Esophagus squamous epithelium (tissue), 5 donors: ENCODE data around the gene P4HA2. TPM values are rescaled to one million over a fixed set of nuclear protein-coding genes. Genes with fewer than 3 reads are reported as not detected.
A peak's percentile ranks its signal among the peaks of the same experiment; 100 is the strongest.

Experiments
- DNase-seq: peaks from one replicate; lab custom pipeline; 2025; lab: John Stamatoyannopoulos, UW
- H3K27ac ChIP-seq, 4 donors: fragments of 200-600 bp; sonication (generic); one replicate each; pipeline ENCODE4 v1.5.1; 2016 to 2019; ENCODE audit warnings: mild to moderate bottlenecking in 1 of 4
- H3K27me3 ChIP-seq, 4 donors: fragments of 200-600 bp; sonication (generic); 1 replicate in 3 of 4; 2 replicates in 1 of 4; pipeline versions ENCODE4 v1.5.1 to v1.6.0; 2017 to 2021; ENCODE audit warnings: antibody characterized with exemption in 1 of 4
- H3K36me3 ChIP-seq, 3 donors: fragments of 200-600 bp; sonication (generic); one replicate each; pipeline ENCODE4 v1.5.1; 2016 to 2019
- H3K4me1 ChIP-seq, 3 donors: fragments of 200-600 bp; sonication (generic); one replicate each; pipeline ENCODE4 v1.5.1; 2017 to 2019
- H3K4me3 ChIP-seq, 4 donors: fragments of 200-600 bp; sonication (generic); 1 replicate in 3 of 4; 2 replicates in 1 of 4; pipeline ENCODE4 v1.5.1; 2016 to 2019; ENCODE audit warnings: mild to moderate bottlenecking in 2 of 4, moderate library complexity in 1 of 4
- H3K9me3 ChIP-seq, 3 donors: fragments of 200-600 bp; sonication (generic); one replicate each; pipeline ENCODE4 v1.5.1; 2016 to 2019
- POLR2A ChIP-seq, 4 donors: fragments of 450-650 bp; IDR thresholded peaks; one replicate each; pipeline ENCODE4 v1.6.1; 2017; ENCODE audit warnings: antibody characterized with exemption in 4 of 4, mild to moderate bottlenecking in 4 of 4, moderate library complexity in 3 of 4
- whole genome bisulfite sequencing, 2 donors: methylation state at CpG; one replicate each; pipeline ENCODE4 v1.1.5; 2018; 5-methylcytosine and 5-hydroxymethylcytosine counted together
- intact Hi-C: fragments of 100-400 bp; cut with DNase I; formaldehyde crosslinking; loops from one replicate; pipeline ENCODE4 v1.15.0; 2022
- total RNA-seq, 4 donors: library from RNA; depleted of rRNA; stranded (reverse); fragments of >200 nt; gene quantifications; one replicate each; pipeline ENCODE4 v1.1.0, GENCODE V29; 2016
- TF ChIP-seq, protein P1 (sequence below), 6 experiments: fragments of 450-650 bp in 4 of 6; fragments of 200-600 bp in 2 of 6; sonication (generic) in 2 of 6; IDR thresholded peaks; one replicate each; pipeline ENCODE4 v1.5.1; 2016 to 2019; ENCODE audit warnings: antibody characterized with exemption in 6 of 6, mild to moderate bottlenecking in 4 of 6, moderate library complexity in 4 of 6
- donor health status: DM: yes; HTN: yes; CAD: no.

Gene P4HA2
- total RNA-seq, 4 donors from 2014 or later: 14.7 to 22.2 (median 16.7) TPM

DNA sequence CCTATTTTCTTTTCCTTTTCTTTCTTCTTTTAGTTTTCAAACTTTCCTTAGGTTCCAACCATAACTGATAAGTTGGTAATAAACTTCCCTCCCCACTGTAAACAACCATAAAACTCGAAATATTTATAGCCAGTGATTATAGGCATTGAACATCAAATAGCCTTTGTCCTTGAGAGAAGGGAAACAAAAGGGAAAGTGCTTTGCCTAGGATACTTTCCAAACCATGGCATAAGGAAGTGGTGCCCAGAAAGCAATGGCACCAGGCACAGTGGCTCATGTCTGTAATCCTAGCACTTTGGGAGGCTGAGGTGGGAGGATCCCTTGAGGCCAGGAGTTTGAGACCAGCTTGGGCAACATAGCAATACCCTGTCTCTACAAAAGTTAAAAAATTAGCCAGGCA is 17.9 kb upstream of the P4HA2 start:
- DNase-seq: no peak
- H3K4me3 ChIP-seq: no peak overlapping the region
- H3K27me3 ChIP-seq: no peaks in the 10 kb centered on the region
- WGBS, 2 donors: 57 to 60% methylated on average over 1 of the region's 1 CpG
- no peaks in the 10 kb centered on the region for H3K36me3 ChIP-seq
- H3K9me3 ChIP-seq: no peaks in the 10 kb centered on the region
- TF ChIP-seq POLR2A (IDR thresholded peaks at IDR 0.05): no peak
- TF ChIP-seq, protein P1, sequence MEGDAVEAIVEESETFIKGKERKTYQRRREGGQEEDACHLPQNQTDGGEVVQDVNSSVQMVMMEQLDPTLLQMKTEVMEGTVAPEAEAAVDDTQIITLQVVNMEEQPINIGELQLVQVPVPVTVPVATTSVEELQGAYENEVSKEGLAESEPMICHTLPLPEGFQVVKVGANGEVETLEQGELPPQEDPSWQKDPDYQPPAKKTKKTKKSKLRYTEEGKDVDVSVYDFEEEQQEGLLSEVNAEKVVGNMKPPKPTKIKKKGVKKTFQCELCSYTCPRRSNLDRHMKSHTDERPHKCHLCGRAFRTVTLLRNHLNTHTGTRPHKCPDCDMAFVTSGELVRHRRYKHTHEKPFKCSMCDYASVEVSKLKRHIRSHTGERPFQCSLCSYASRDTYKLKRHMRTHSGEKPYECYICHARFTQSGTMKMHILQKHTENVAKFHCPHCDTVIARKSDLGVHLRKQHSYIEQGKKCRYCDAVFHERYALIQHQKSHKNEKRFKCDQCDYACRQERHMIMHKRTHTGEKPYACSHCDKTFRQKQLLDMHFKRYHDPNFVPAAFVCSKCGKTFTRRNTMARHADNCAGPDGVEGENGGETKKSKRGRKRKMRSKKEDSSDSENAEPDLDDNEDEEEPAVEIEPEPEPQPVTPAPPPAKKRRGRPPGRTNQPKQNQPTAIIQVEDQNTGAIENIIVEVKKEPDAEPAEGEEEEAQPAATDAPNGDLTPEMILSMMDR (IDR thresholded peaks at IDR 0.05): no peak
- no peak overlapping the region for H3K27ac ChIP-seq
- no peaks in the 10 kb centered on the region for H3K4me1 ChIP-seq
- intact Hi-C loops: no loop called here

DNA sequence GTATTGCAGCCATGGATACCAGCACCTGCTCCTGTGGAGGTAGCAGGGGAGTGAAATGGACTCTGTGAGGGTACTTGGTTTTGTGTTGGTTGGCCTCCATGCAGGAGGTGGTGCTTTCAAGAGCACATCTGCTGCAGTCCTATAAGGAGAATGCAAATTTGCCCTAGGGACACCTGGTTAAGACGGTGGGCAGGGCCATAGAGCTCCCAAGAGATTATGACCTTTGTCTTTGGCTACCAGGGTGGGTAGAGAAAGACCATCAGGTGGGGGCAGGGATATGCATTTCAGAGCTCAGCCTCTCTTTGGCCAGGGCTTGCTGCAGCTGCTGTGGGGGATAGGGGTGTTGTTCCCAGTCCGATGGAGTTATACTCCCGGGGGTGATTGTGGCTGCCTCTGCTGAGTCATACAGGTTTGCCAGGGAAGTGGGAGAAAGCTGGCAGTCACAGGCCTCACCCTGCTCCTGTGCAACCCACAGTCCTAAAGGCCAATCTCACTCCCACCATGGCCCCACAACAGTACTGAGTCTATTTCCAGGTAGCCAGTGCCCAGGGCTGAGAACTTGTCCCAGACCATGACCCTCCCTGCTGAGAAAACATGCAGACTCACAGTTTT is 15.8 kb upstream of the P4HA2 start:
- Histone ChIP-seq H3K27ac (no peak overlapping the region), H3K36me3 (no peaks in the 10 kb centered on the region), H3K4me1 (no peaks in the 10 kb centered on the region), H3K4me3 (no peak overlapping the region), H3K9me3 (no peaks in the 10 kb centered on the region), H3K27me3 (no peaks in the 10 kb centered on the region)
- TF ChIP-seq, protein P1 (IDR thresholded peaks at IDR 0.05): no peak
- no peak for TF ChIP-seq POLR2A (IDR thresholded peaks at IDR 0.05)
- DNase-seq: no peak
- 51% methylated on average over 3 of the region's 3 CpGs; no CpG with 5 or more reads in 1 of the 2 donors for WGBS, 2 donors
- intact Hi-C loops: no loop called here

DNA sequence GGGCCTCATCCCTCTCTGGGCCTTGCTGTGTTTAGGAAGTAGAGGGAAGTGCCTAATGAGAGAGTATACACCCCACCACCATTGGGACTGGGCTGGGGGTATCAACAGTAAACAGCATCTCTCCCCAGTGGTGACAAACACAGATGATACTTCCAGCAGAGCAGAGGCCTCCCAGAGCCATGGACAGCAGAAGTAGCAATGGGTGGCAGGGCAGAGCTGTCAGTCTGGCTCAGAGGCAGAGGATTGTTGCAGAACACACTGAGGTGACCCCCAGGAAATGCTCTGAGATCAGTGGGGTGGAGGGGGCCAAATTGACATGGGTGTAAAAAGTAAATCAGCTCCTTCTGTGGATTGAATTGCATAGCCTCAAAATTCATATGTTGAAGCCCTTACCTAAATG is 12.1 kb upstream of the P4HA2 start:
- no peak for DNase-seq
- Histone ChIP-seq H3K4me3 (no peak overlapping the region), H3K27me3 (no peaks in the 10 kb centered on the region), H3K27ac (no peak overlapping the region), H3K9me3 (no peaks in the 10 kb centered on the region), H3K4me1 (no peaks in the 10 kb centered on the region), H3K36me3 (no peaks in the 10 kb centered on the region)
- no peak for TF ChIP-seq POLR2A (IDR thresholded peaks at IDR 0.05)
- TF ChIP-seq, protein P1 (IDR thresholded peaks at IDR 0.05): no peak
- intact Hi-C loops: no loop called here

DNA sequence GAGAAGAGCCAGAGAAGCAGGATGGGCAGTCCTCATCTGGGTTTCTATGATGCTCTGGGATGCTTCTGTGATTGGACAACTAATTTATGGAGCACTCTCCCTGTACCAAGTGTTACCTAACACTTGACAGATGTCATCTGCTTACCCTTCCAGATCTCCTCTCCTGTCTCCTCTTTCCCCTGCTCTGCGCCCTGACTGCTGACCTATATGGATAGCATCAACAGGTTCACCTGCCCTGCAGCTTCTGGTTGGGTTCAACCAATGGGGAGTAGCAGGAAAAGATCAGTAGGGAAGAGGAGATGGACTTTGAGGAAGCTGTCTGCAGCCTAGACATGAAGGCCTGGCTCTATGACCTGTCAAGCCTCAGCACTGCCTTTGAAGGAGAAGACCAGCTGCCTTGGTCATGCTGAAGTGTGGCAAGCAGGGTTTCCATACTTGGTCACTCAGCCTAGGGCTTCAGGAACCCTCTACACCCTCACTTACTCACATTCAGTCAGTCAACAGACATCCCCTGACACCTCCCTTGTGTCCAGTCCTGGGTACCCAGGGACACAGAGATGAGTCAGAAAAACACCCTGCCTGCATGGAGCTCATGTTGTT is 11.3 kb upstream of the P4HA2 start:
- Histone ChIP-seq H3K27me3 (no peaks in the 10 kb centered on the region), H3K4me3 (no peak overlapping the region), H3K9me3 (no peaks in the 10 kb centered on the region), H3K27ac (no peak overlapping the region), H3K4me1 (no peaks in the 10 kb centered on the region), H3K36me3 (no peaks in the 10 kb centered on the region)
- no peak for DNase-seq
- no peak for TF ChIP-seq POLR2A (IDR thresholded peaks at IDR 0.05)
- TF ChIP-seq, protein P1 (IDR thresholded peaks at IDR 0.05): no peak
- WGBS, 2 donors: 50 to 78% methylated on average over 1 of the region's 1 CpG
- intact Hi-C loops: no loop called here

DNA sequence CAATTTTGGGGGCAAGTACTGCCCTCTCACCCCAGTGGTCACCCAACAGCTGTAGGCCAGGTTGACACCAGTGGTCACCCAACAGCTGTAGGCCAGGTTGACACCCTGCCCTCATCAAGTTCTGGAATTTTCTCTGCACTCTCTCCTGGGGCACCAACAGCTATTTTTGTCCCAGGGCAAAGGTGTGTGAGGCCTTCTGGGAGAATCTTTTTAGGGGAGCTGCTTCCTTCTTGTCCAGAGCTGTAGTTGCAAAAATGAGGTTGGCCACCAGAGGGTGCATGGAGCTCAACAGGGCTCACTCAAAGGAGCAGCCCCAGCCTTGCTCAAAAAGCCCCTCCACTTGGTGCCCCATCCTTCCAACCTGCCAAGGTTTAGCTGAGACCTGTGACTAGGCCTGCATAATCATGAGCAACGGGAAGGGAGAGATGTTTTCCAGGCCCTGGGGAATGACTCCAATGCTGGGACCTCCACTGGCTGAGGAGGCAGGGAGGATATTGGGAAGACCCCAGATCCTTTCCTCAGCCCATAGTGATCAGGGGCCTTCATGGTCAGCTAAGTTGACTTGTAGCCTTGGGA is 10.6 kb upstream of the P4HA2 start:
- no CpG with 5 or more reads among the region's 1 CpG for WGBS, 2 donors
- DNase-seq: no peak
- no peak overlapping the region for H3K27ac ChIP-seq
- H3K27me3 ChIP-seq: no peaks in the 10 kb centered on the region
- no peaks in the 10 kb centered on the region for H3K4me1 ChIP-seq
- H3K9me3 ChIP-seq: no peaks in the 10 kb centered on the region
- no peaks in the 10 kb centered on the region for H3K36me3 ChIP-seq
- intact Hi-C loops: no loop called here
- no peak overlapping the region for H3K4me3 ChIP-seq
- TF ChIP-seq, protein P1 (IDR thresholded peaks at IDR 0.05): peak; percentile 65 to 87 (median 77)
- TF ChIP-seq POLR2A (IDR thresholded peaks at IDR 0.05): no peak
